Mucosa of stomach (tissue), 1 donor: ENCODE measurements around the gene SSTR5.

Source experiments
- H3K27me3 ChIP-seq: one replicate; pipeline ENCODE4 v1.7.0; 2013; ENCODE audit warnings: mild to moderate bottlenecking, low read length; ENCODE audit not compliant: control insufficient read depth, insufficient read depth
- H3K36me3 ChIP-seq: one replicate; pipeline ENCODE4 v1.7.0; 2013; ENCODE audit warnings: low read length; ENCODE audit not compliant: control insufficient read depth, insufficient read depth
- H3K4me1 ChIP-seq: one replicate; pipeline ENCODE4 v1.7.0; 2013; ENCODE audit warnings: mild to moderate bottlenecking, low read length; ENCODE audit not compliant: control insufficient read depth, insufficient read depth
- H3K4me3 ChIP-seq: one replicate; pipeline ENCODE4 v1.7.0; 2013; ENCODE audit warnings: low read length
- H3K9ac ChIP-seq: one replicate; pipeline ENCODE4 v1.7.0; 2013; ENCODE audit warnings: mild to moderate bottlenecking, low read length, moderate library complexity
- H3K9me3 ChIP-seq: one replicate; pipeline ENCODE4 v1.7.0; 2013; ENCODE audit warnings: mild to moderate bottlenecking, low read length, moderate library complexity; ENCODE audit not compliant: control insufficient read depth
- donor health status: Pancreatic carcinoma.

The SSTR5 gene

DNA sequence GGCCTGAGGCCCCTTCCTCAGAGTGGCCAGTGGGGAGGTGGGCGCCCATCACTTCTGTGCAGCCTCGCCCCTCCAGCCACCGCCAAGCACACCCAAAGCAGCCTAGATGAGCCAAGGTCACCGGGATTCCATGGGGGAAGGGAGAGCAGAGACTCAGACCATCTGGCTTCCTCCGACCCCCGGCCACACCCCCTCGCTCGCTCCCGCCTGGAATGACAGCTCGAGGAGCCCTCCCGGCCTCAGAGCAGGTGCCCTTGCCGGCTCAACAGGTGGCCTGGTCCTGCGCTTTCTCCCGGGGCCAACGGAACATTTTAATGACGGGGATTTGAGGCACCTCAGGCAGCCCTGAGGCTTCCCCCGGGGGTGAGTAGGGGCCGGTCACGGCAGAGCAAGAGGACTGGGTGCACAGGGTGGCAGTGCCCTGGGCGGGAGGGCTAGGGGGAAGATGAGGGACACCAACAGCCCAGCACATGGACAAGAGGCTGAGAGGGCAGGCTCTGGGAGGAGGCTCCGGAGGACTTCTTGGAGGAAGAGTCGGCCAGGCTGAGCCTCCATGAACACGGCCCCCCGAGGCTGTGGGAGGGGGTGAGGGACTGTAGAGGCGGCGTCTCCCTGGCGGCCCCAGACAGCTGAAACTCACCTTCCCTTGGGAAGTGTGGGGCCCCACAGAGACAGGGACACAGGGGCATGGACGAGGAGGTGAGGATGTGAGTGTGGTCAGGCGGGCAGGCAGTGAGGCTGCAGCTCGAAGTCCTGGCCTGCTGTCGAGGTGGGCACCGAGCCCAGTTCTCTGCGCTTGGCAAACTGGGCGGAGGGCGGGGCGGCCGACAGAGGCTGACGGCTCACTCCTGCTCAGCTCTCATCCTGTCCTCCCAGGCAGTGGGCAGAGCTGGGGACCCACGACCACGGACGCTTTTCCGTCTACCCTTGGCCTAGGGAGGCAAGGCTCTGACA lies 36.0 kb downstream of the SSTR5 start:
- Histone ChIP-seq H3K9ac (no peak overlapping the region), H3K36me3 (no peaks in the 10 kb centered on the region), H3K4me3 (no peak overlapping the region), H3K4me1 (peaks cover 3% of the 10 kb centered on the region), H3K27me3 (peaks cover 32% of the 10 kb centered on the region), H3K9me3 (no peaks in the 10 kb centered on the region)

DNA sequence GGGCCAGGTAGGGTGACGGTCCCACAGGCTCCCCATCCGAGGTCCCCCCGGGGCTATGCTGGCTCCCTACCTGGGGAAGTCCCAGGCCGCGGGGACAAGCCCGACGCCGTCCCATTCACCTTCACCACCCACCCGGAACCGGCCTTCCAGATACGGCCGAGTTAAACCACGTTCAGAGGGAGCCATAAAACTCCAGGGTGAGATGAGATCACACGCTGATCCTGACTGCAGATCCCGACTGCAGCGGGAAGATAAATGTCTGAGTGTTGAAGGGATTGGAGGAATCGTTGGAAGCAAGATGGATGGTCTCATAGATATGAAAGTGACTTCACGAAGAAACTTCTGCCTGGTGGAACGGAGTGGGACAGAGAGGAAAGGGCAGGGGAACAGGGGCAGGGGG lies 37.1 kb downstream of the SSTR5 start:
- H3K4me3 ChIP-seq = no peak overlapping the region
- H3K9me3 ChIP-seq = no peaks in the 10 kb centered on the region
- H3K36me3 ChIP-seq = no peaks in the 10 kb centered on the region
- no peak overlapping the region for H3K9ac ChIP-seq
- H3K4me1 ChIP-seq = peaks cover 3% of the 10 kb centered on the region
- H3K27me3 ChIP-seq = peaks cover 25% of the 10 kb centered on the region

DNA sequence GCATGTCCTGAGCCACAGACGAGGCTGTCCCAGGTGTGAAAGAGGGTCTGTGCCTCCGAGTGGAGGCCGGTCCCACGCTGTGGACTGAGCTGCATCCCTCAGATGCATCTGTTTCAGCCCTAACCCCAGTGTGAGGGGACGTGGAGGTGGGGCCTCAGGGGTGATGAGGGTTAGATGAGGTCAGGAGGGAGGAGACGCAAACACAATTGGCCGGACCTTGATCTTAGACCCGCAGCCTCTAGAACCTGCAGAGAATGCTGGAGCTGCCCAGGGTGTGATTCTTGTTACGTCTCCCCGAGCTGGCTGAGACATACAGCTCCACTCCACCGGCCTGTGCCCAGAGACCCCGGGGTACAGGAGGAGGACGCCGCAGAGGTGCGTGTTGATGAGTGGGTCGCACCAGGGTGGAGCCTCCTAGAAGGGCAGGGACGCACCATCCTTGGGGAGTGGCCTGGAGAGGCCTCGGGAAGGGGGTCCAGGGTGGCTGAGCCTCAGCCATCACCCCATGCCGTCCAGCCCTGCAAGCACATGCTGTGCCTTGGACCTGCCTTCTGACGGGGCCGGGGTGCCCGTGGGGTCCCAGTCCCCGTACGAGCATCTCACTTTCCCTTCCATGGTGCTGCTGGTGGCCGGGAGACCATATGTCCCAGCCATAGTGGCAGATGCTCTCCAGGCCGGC lies 40.1 kb downstream of the SSTR5 start:
- peaks cover 3% of the 10 kb centered on the region for H3K4me1 ChIP-seq
- H3K9me3 ChIP-seq = no peaks in the 10 kb centered on the region
- peaks cover 22% of the 10 kb centered on the region for H3K27me3 ChIP-seq
- H3K4me3 ChIP-seq = no peak overlapping the region
- H3K9ac ChIP-seq = no peak overlapping the region
- H3K36me3 ChIP-seq = no peaks in the 10 kb centered on the region

DNA sequence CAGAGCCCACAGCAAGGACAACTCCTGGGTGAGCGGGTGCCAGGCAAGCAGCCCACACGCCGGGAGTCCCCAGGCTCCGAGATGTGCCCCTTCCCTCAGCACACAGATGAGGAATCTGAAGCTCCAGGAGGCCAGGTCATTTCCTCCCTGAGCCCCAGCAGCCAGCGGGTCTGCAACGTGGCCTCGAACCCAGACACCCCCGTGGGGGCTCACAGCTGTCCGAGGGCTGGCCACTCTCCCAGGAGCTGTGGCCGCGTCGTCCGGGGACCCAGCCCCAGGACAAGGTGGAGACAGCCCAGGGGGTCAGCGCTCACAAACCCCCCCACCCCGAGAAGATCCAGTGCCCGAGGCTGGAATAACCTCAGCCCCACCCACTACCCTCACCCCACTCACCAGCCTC lies 40.9 kb downstream of the SSTR5 start:
- H3K27me3 ChIP-seq = peaks cover 15% of the 10 kb centered on the region

DNA sequence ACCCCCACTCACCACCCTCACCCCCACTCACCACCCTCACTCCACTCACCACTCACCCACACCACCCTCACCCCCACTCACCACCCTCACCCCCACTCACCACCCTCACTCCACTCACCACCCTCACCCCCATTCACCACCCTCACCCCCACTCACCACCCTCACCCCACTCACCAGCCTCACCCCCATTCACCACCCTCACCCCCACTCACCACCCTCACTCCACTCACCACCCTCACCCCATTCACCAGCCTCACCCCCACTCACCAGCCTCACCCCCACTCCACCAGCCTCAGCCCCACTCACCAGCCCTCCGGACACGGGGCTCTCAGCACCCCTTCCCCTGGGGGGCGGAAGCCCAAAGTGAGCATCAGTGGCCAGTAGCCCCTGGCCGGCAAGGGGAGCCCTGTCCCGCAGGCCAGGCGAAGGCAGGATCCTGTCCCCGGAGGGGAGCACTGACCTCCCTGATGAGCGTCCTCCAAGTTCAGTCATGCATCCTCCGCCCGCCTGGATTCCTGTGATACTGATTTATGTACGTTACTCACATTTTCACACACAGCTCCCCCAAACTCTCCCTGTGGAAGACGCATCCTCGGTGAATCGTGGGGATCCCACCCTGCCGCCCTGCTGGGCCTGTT lies 41.5 kb downstream of the SSTR5 start:
- Histone ChIP-seq H3K27me3 (peaks cover 10% of the 10 kb centered on the region), H3K4me1 (no peaks in the 10 kb centered on the region), H3K9ac (no peak overlapping the region), H3K36me3 (no peaks in the 10 kb centered on the region), H3K4me3 (no peak overlapping the region), H3K9me3 (no peaks in the 10 kb centered on the region)

More for the DNA sequence above, 40.9 kb downstream of the SSTR5 start:
- Histone ChIP-seq H3K9me3 (no peaks in the 10 kb centered on the region), H3K4me1 (peaks cover 3% of the 10 kb centered on the region), H3K4me3 (no peak overlapping the region), H3K9ac (no peak overlapping the region), H3K36me3 (no peaks in the 10 kb centered on the region)

DNA sequence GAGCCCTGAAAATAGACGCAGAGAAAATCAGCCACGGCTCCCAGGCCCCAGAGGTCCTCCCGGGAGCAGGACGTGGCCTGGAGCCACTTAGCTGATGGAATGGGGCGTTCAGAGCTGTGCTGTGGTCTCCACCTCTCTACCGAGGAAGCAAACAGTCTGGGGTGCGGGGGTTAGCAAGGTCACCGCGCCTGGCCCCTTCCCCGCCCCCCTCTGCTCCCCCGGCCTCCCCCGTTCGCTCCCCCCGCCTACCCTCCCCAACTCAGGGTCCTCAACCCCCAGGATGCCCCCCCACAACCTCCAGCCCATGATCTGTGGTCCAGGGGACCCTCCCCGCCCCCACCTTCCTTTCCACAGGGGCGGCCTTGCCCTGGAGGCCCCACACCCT lies 44.1 kb downstream of the SSTR5 start:
- Histone ChIP-seq H3K36me3 (no peaks in the 10 kb centered on the region), H3K27me3 (peaks cover 7% of the 10 kb centered on the region), H3K9me3 (no peaks in the 10 kb centered on the region), H3K4me3 (no peak overlapping the region), H3K4me1 (no peaks in the 10 kb centered on the region), H3K9ac (no peak overlapping the region)

DNA sequence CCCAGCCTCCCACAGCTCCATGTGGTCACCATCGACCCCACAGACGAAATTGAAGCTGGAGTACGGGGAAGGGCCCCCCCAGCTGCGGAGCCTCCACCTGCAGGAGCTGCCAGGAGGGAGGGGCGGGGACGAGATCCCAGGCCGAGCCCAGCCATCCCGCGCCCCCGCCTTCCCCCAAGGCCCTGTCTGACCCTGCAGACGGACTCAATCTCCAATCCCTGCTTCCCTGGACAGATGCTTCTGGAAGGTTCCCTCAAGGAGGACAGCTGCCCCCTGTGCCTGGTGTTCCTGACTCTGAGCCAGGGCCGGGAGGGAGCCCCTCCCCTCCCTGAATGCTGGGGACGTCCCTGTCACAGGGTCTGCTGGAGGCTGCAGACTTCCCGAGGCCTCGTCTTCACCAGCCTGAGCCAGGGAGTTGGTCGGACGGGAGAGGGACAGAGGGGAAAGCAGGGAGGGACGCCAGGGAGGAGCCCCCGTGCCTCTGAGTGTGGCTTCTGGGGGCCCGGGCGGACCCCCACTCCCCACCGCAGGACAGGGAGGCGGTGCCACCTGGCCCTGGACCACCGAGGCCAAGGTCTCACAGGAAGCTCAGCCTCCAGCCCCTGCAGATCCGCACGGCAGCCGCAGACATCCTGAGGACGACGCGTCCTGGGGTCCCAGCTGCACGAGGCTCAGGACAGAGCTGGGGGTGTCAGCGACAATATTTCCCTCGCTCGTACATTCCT lies 44.8 kb downstream of the SSTR5 start:
- no peak overlapping the region for H3K4me3 ChIP-seq
- no peaks in the 10 kb centered on the region for H3K4me1 ChIP-seq
- no peaks in the 10 kb centered on the region for H3K36me3 ChIP-seq
- peaks cover 11% of the 10 kb centered on the region for H3K27me3 ChIP-seq
- no peak overlapping the region for H3K9ac ChIP-seq
- H3K9me3 ChIP-seq = no peaks in the 10 kb centered on the region

DNA sequence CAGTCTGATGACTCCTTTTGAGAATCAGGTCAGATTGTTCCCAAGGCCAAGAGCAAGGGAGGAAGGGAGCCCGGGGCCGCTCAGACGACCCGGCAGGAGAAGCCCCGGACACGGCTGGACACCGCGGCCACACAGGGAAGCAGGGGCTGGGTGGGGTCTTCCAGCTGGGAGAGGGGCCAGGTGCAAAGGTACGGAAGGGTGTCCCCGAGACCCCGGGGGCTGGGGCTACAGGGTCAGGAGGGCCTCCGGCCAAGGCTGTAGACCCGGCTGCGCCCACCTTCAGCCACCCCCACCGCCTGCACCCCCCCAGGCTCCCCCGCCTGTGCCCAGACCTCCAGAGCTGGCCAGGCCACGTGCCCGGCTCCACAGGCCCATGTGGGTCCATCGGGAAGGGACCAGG lies 45.4 kb downstream of the SSTR5 start:
- no peaks in the 10 kb centered on the region for H3K9me3 ChIP-seq
- peaks cover 11% of the 10 kb centered on the region for H3K27me3 ChIP-seq
- H3K4me1 ChIP-seq = no peaks in the 10 kb centered on the region
- H3K4me3 ChIP-seq = no peak overlapping the region
- H3K9ac ChIP-seq = no peak overlapping the region
- H3K36me3 ChIP-seq = no peaks in the 10 kb centered on the region

DNA sequence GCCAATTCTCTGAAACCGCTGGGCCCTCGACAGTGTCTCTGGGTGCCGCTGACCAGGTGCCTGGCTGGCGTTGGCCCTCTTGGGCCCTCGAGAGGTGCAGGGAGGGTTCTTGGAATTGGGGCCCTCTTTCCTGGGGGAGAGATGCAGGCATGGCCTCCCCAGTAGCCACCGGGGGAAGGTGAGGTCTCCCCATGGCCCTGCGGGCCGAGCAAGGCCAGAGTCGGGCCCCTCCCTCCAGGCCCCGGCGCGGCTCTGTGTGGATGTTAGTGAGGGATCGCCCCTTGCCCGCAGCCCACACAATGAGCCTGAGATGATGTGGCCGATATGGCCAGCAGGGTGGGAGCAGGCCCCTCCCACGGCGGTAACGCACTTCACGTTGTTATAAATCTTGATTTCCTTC lies 46.6 kb downstream of the SSTR5 start:
- H3K27me3 ChIP-seq = peaks cover 11% of the 10 kb centered on the region
- no peaks in the 10 kb centered on the region for H3K4me1 ChIP-seq
- H3K9me3 ChIP-seq = no peaks in the 10 kb centered on the region
- H3K4me3 ChIP-seq = no peak overlapping the region
- H3K36me3 ChIP-seq = no peaks in the 10 kb centered on the region
- no peak overlapping the region for H3K9ac ChIP-seq

DNA sequence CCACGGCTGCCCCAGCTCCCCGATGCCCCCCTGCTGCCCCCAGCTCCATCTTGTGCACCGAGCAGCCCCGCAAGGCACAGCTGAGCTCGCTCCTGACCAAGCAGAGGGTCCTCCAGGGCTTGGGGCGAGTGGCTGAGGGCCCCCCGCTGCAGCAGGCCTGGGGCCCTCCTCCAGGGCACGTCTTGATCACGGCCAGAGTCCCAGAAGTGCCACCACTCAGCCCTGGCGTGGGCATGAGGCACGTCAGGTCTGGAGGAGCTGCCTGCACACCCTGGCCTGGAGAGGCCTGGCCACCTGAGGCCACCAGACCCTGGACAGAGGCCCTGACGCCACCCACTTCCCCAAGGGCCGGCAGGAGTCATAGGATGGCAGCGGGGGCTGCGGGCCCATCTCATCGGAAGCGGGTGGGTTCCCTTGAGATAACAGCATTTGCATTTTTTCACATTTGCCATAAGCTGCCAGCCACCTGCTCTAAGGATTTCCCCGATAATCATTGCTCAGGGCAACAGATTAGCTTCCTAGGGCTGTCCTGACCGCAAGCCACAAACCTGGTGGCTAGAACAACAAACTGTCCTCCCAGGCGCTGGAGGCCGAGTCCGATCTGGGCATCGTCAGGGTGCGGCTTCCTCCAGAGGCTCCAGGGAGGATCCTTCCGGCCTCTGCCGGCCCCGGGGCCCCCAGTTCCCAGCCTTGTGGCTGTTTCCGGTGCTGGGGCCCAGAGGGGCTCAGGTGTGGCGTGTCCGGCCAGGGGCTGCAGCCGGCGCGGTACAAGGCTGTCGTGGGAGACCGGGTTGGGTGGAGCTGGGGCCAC lies 47.4 kb downstream of the SSTR5 start:
- H3K4me3 ChIP-seq = no peak overlapping the region
- no peak overlapping the region for H3K9ac ChIP-seq
- peaks cover 11% of the 10 kb centered on the region for H3K27me3 ChIP-seq
- H3K4me1 ChIP-seq = no peaks in the 10 kb centered on the region
- H3K36me3 ChIP-seq = no peaks in the 10 kb centered on the region
- H3K9me3 ChIP-seq = no peaks in the 10 kb centered on the region

DNA sequence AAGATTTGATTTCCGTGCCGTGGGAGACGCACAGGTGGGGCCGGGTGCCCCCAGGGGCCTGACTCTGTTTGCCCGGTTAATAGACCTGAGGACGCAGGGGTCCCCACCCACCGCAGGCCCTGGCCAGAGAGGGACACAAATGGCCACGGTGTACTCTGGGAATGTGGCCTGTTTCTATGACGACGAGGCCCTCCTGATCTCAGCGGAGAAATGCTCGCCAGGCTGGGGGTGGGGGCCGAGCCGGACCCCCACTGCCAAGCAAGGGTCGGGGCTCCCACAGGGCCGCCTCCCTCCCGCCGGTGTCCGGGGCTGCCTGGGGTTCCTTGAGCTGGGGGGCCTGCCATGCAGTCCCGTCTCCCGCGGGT lies 48.0 kb downstream of the SSTR5 start:
- Histone ChIP-seq H3K27me3 (peaks cover 11% of the 10 kb centered on the region), H3K9me3 (no peaks in the 10 kb centered on the region), H3K4me3 (no peak overlapping the region), H3K4me1 (no peaks in the 10 kb centered on the region), H3K9ac (no peak overlapping the region), H3K36me3 (no peaks in the 10 kb centered on the region)
